ENCODE measurements around the gene GALNT12.

The GALNT12 gene

DNA sequence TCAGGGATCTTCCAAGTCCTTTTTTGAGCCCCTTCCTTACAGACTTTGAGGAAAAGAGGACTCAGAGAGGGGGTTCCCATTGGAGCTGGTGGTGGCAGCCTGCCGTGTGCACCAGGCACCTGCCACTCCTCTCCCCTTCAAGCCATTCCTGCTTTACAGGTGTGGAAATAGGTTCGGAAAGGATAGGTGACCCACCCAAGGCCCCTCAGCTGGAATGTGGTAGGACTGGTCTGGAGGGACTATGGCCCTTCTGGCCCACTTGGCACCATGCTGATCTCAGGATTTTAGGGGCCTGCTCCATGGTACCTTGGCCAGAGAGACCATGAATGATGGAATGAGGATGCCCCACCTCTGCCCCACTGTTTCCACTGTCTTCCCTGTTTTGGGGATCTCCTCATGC lies 1.4 kb downstream of the GALNT12 start:
- H3K4me3 ChIP-seq (ENCODE audit: low read depth, low read length) = no peak overlapping the region
- in situ Hi-C loops (cut with HindIII; ENCODE audit: low sequenced_read_pairs) = no loop called here
- no peak for TF ChIP-seq CTCF (IDR thresholded peaks at IDR 0.05; ENCODE audit: low read depth, low read length, missing control alignments)
- no peak for DNase-seq (ENCODE audit: low read depth)

- in situ Hi-C loops (cut with HindIII; ENCODE audit: low sequenced_read_pairs) = no loop called here
- no peak for DNase-seq (ENCODE audit: low read depth)
- H3K4me3 ChIP-seq (ENCODE audit: low read depth, low read length) = no peak overlapping the region
- no peak for TF ChIP-seq CTCF (IDR thresholded peaks at IDR 0.05; ENCODE audit: low read depth, low read length, missing control alignments)
Measured at GRCh38 chr9:98809311-98810101, 2.0 kb downstream of the GALNT12 start.

DNA sequence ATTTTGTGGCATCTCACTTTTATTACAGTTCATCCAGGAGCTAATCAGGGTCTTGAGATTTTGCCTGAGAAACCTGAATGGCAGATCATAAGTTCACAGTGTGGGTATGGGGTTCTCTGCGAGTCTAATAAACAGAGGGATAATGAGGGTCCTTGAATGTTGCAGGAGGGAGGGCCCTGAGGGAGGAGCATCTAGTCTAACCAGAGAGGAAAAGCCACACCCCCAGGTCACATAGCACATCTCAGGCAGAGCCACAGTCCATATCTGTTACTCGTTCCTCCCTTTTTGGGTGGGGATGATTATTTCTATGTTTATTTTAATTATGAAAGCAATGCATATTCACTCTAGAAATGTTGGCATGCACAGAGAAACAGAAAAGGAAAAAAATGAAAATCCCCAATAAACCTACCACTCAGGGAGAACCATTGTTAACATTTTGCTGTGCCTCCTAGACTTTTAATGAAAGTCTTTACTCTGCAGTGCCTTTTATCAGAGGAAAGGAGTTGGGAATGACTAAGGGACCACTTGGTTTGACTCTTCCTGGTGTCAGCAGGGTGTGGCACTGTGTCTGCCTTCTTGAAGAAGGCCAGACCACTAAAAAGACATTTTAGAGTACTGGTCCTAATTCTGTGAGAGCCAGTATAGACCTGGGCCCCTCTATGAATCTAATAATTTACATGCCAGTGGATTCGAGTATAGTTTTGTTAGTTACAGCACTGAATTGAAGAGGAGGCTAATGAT lies 2.8 kb downstream of the GALNT12 start:
- DNase-seq (ENCODE audit: low read depth) = no peak
- in situ Hi-C loops (cut with HindIII; ENCODE audit: low sequenced_read_pairs) = no loop called here
- H3K4me3 ChIP-seq (ENCODE audit: low read depth, low read length) = no peak overlapping the region
- TF ChIP-seq CTCF (IDR thresholded peaks at IDR 0.05; ENCODE audit: low read depth, low read length, missing control alignments) = no peak

- no peak for TF ChIP-seq CTCF (IDR thresholded peaks at IDR 0.05; ENCODE audit: low read depth, low read length, missing control alignments)
- DNase-seq (ENCODE audit: low read depth) = peak; percentile 46
- in situ Hi-C loops (cut with HindIII; ENCODE audit: low sequenced_read_pairs) = no loop called here
- H3K4me3 ChIP-seq (ENCODE audit: low read depth, low read length) = no peak overlapping the region
Measured at GRCh38 chr9:98811051-98811650, 3.7 kb downstream of the GALNT12 start.

DNA sequence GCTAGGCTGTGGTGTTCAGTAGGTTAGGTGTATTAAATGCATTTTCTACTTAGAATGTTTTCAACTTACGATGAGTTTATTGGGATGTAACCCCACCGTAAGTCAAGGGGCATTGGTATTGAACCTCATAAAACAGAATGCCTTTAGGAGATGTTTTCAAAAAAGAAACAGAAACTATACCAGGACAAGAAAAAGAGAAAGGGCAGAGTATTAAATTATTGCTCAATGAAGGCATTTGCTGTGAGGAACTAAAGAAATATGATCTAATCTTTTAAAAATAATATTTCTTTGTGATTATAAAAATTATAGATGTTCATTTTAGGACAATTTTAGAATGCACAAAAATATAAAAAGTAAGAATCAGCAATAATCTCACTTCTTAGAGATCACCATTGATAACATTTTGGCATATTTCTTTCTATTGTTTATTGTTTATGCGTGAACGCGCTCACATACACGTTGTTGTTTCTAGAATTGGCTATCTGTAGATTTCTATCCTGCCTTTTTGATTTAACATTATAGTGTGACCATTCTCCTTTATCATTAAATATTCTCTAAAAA lies 8.0 kb downstream of the GALNT12 start:
- H3K4me3 ChIP-seq (ENCODE audit: low read depth, low read length) = no peak overlapping the region
- DNase-seq (ENCODE audit: low read depth) = no peak
- in situ Hi-C loops (cut with HindIII; ENCODE audit: low sequenced_read_pairs) = no loop called here
- no peak for TF ChIP-seq CTCF (IDR thresholded peaks at IDR 0.05; ENCODE audit: low read depth, low read length, missing control alignments)

DNA sequence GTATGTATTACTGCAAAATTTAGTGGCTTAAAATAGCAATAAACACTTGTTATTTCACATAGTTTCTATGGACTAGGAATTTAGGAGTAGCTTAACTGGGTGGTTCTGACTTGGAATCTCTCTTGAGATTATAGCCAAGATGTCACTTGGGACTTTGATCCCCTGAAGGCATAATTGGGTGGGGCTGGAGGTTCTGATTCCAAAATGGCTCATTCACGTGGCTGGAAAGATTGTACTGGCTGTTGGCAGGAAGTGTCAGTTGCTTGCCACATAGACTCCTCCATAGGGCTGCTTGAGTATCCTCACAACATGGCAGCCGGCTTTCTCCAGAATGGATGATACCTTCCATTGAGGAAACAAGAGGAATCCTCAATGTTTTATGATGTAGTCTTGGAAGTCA lies 11.3 kb downstream of the GALNT12 start:
- no peak for TF ChIP-seq CTCF (IDR thresholded peaks at IDR 0.05; ENCODE audit: low read depth, low read length, missing control alignments)
- H3K4me3 ChIP-seq (ENCODE audit: low read depth, low read length) = no peak overlapping the region
- no peak for DNase-seq (ENCODE audit: low read depth)
- in situ Hi-C loops (cut with HindIII; ENCODE audit: low sequenced_read_pairs) = no loop called here
